Posterior vena cava (tissue), 2 donors: ENCODE data around the gene SDF2. TPM values are rescaled to one million over a fixed set of nuclear protein-coding genes. Genes with fewer than 3 reads are reported as not detected.

Experiments
- DNase-seq: peaks from one replicate; pipeline ENCODE4 v3.0.0-alpha.2; 2020; ENCODE audit warnings: low spot score
- intact Hi-C, 2 donors: fragments of 100-400 bp; cut with DNase I; formaldehyde crosslinking; loops; one replicate each; pipeline versions ENCODE4 v1.14.1 to v1.14.2; 2022 to 2023
- long read RNA-seq, 2 donors: library from polyadenylated mRNA; unstranded; transcript quantifications; one replicate each; pipeline ENCODE4 v2.0.0, GENCODE V29; 2020 to 2021
- total RNA-seq, 2 donors: library from RNA; stranded (reverse); fragmentation: NEBNext Ultra II Directional; extraction: Animal tissue kit (Norgen Biotek cat#: 25700); gene quantifications; one replicate each; pipeline ENCODE4 v1.2.1, GENCODE V29; 2021
- donor health status: DM: yes; HTN: yes; CAD: no.
- donor health status: DM: yes; HTN: yes; CAD: no.

The SDF2 gene
- 10 to 100 TPM; 30.7 to 33.5 TPM for total RNA-seq
- long read RNA-seq, donor 1, transcript SDF2-201 (3 exons, 1,568 nt): major isoform, 11 of 16 reads
- long read RNA-seq, donor 1, partial matches to known transcripts: 1 of 16 reads
- long read RNA-seq, donor 1, other reads (novel, unspliced or antisense): 1 of 16 reads
- long read RNA-seq, donor 2, transcript SDF2-210 (3 exons, 1,025 nt): minor isoform, 5 of 39 reads
- long read RNA-seq, donor 2, transcript SDF2-201 (3 exons, 1,568 nt): major isoform, 30 of 39 reads
- long read RNA-seq, donor 2, partial matches to known transcripts: 0 of 39 reads
- long read RNA-seq, donor 2, other reads (novel, unspliced or antisense): 1 of 39 reads

DNA sequence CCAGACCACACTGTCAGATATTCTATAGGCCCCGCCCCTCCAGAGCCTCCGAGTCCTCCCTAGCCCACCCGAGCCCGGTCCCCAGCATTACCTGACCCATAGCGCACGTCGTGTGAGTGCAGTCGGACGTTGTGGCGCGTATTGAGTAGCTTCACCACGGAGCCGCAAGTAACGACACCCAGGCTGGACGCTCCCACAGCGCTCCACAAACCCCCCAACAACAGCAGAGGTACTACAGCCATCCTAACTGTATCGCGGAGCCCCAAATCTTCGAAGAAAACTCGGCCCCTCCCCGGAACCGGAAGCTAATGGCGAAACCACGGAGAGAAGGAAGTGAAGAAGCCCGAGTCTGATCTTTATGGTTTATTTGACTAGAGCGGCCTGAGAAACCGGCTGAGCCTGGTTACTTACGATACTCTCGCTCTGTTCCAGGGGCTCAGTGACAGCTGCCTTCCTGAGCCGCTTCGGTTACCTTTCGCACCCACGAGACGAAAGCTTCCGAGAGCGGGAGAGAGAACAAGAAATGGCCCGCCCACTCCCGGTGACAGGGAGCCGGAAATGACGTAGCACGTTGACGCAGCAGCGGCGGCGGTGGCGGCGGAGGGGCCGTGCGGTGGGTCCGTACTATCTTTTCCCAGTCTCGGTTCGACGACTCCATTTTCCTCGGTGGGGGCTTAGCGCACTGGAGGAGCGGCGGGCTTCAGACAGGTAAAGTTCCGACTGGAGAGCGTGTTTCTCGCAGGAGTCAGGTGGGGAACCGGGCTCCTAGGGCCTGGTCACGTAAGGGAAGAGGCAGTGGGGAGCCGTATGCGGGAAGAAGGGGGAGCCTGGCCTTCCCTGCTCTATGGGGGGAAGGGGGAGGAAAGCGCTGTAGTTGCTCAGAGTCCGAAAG is at the start of gene SDF2, which contains the start of gene SUPT6H:
Gene SDF2, minus strand, starts transcription at position 272 of the 892 bp plus-strand sequence. Its CDS starts 30 bp downstream, at position 242.
Gene SUPT6H, plus strand, starts transcription at position 571 of the 892 bp plus-strand sequence. CDS start 11,197 bp downstream, outside the sequence.
- intact Hi-C loops: no loop called here
- DNase-seq: peak; percentile 98

DNA sequence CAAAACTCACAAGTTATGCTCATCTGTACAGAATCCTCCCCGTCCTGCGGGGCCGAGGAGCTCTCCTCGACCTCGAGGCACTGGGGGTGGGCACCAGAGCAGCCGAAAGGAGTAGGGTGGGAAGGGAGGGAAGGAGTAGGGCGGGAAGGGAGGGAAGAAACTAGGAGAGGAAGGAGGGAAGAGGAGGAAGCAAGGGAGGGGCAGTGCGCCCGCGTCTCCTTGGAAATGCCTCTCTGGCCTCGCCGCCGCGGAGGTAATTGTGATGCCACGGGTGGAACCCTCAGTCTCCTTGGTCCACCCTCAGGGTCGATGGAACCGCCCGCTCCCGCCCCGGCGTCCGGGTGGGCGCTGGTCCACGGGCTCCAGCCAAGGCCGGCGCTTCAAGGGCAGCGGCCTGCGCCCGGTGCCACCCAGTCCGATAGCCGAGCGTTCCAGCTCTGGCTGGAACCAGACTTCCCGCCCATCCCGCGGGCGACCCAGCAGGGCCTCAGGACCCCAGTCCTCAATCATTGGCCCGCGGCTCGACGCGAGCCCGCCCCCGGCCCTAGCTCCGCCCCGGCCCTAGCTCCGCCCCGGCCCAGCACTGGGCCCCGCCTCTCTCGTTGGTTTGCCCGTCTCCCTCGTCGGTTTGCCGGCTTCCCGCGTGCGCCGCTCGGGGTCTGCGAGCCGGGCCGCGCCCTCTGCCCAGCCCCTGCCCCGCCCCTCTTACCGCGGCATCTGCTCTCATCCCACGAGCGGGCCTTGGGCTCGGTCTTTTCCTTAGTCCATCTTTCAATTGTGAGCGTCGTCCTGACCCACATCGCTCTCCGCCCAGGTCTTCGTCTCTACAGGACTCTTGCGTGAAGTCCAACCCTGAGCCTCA is 49.4 kb upstream of the SDF2 start:
- DNase-seq: peak; percentile 96
- intact Hi-C loops: no loop called here

- intact Hi-C loops: no loop called here
- no peak for DNase-seq
These were observed 45.6 kb upstream of the SDF2 start for GRCh38 chr17:28707339-28707720.

- no peak for DNase-seq
- intact Hi-C loops: no loop called here
These were observed 45.0 kb upstream of the SDF2 start for GRCh38 chr17:28706471-28707338.

GRCh38 chr17:28705728-28706334 is 44.1 kb upstream of the SDF2 start:
- DNase-seq: no peak
- intact Hi-C loops: no loop called here

- intact Hi-C loops: no loop called here
- DNase-seq: no peak
These were observed 43.5 kb upstream of the SDF2 start for GRCh38 chr17:28705074-28705659.

GRCh38 chr17:28704219-28704858 is 42.6 kb upstream of the SDF2 start:
- no peak for DNase-seq
- intact Hi-C loops: no loop called here

- intact Hi-C loops: no loop called here
These were observed 42.0 kb upstream of the SDF2 start for GRCh38 chr17:28703552-28704218.

GRCh38 chr17:28702752-28703150 is 41.0 kb upstream of the SDF2 start:
- no peak for DNase-seq
- intact Hi-C loops: no loop called here

More at GRCh38 chr17:28703552-28704218, 42.0 kb upstream of the SDF2 start:
- no peak for DNase-seq

- DNase-seq: no peak
- intact Hi-C loops: no loop called here
These were observed 40.5 kb upstream of the SDF2 start for GRCh38 chr17:28702026-28702751.

DNA sequence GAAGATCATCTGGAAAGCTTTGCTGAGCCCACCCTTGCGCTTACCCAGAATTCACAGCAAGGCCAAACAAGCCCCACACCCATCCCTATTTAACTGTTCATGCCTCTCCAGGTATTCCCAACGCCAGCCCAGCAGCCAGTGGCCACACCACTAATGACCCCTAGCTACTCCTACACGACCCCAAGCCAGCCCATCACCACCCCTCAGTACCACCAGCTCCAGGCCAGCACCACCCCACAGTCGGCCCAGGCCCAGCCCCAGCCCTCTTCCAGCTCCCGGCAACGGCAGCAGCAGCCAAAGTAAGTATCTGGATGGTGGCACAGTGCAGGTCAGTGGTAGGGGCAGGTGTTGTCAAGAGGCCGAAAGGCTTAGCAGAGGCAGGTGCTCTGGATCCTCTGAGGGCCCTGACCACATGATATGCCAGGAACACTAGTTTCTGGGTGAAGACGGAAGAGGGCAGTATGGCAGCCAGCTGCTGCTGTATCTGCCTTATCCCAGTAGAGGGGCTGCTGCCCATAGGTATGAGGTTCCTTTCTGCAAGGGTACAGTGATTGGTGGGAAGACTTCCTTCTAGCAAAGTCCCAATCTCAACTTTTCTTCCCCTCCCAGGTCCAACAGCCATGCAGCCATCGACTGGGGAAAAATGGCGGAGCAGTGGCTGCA is 39.3 kb upstream of the SDF2 start:
- DNase-seq: no peak
- intact Hi-C loops: no loop called here

- DNase-seq: no peak
- intact Hi-C loops: no loop called here
These were observed 38.6 kb upstream of the SDF2 start for GRCh38 chr17:28700278-28700677.

DNA sequence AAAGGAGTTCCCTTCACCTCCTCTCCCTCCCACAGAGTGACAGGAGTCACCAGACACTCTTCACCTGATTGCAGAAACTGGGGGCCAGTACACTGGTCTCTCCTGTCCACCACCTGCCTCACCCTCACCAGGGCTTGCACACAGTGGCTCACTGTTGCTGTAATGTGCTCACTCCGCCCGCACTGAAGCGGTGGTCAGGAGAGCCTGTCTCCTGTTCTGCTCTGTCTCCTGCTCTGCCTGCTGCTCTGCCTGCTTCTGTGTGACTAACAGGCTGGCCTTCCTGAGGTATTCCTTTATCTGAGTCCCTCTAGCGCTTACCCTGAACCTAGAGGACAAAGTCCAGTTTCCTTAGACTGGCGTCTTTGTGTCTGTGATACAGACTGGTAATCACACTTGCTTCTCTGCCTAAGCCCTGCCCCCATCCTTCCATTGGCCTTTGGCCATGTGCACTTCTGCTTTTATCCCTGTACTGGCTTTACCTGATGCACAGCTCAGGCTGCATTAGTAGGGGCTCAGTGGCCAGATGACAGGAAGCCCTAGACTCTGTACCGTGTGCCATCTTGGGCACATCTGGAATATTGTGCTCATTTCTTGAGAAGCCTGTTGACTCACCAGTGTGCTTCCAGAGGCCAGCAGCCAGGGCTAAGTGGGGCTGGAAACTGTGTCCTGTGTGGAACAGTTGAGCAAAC is 36.7 kb upstream of the SDF2 start:
- DNase-seq: no peak
- intact Hi-C loops: no loop called here

DNA sequence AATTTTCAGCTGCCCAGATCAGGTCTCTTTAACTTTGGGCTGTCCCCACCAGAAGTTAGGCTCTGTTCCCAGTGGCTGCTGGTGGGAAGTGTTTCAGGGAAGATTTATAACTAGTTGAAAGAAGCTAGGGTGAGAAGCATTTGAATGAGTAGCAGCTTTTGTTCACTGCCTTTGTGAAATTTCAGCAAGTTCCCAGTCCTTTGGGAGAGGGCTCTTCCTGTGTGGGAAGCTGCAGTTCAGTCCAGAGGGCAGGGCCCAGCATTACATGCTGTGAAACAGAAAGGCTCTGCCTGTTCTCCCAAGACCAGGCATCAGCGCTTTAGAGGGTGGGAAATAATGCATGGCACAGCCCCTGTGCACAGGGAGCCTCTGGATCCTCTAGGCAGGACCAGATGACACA is 32.2 kb upstream of the SDF2 start:
- DNase-seq: peak; percentile 18
- intact Hi-C loops: no loop called here

- no peak for DNase-seq
- intact Hi-C loops: no loop called here
These were observed 27.3 kb upstream of the SDF2 start for GRCh38 chr17:28689011-28689410.
